Prostate gland (tissue), 2 donors: Measurements from ENCODE around the gene MRPL34.

Experiments used
- CTCF ChIP-seq, 4 experiments: fragments of 200-600 bp in 2 of 4; fragments of 450-650 bp in 2 of 4; sonication (generic) in 2 of 4; IDR thresholded peaks; 1 replicate in 3 of 4; 2 replicates in 1 of 4; pipeline ENCODE4 v1.5.1; 2016 to 2019; ENCODE audit warnings: antibody characterized with exemption in 4 of 4, mild to moderate bottlenecking in 2 of 4, moderate library complexity in 2 of 4
- POLR2A ChIP-seq: fragments of 450-650 bp; IDR thresholded peaks from one replicate; pipeline ENCODE4 v1.6.1; 2016; ENCODE audit warnings: antibody characterized with exemption, mild to moderate bottlenecking
- POLR2AphosphoS5 ChIP-seq: sonication (generic); formaldehyde crosslinking; IDR thresholded peaks from one replicate; pipeline ENCODE4 v1.6.1; 2017; ENCODE audit warnings: antibody characterized with exemption

DNA sequence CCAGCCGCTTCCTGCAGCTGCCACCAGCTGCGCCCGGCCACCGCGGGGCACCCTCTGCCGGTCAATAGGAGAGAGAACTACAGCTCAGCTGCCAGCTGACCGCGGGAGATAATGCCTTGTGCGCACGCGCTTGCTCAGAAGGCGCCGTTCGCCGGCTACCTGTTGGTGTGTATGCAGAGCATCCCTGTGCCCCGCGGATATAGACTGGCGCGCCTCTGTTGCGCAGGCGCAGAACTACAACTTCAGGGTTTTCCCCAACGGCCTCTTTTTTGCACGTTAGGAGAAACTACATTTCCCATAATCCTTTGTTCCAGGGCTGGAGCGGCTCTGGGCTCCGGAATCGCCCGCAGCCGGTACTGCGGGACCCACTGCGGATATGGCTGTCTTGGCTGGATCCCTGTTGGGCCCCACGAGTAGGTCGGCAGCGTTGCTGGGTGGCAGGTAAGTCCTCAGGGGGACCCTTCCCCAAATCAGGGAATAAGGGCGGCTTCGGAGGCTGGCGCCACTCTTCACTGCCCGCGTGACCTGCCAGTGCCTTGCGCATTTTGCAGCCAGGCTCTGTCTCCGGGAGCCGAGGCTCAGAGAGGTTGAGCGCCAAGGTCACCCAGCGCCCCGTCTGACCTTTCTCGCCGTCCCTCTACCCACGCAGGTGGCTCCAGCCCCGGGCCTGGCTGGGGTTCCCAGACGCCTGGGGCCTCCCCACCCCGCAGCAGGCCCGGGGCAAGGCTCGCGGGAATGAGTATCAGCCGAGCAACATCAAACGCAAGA lies at the start of gene MRPL34:
- TF ChIP-seq CTCF (IDR thresholded peaks at IDR 0.05) (peak; percentile 59 to 97 (median 84)), POLR2A (peak; percentile 73), POLR2AphosphoS5 (peak; percentile 99)
